Measurements from ENCODE around the gene CDC16.
A peak's percentile ranks its signal among the peaks of the same experiment; 100 is the strongest.
"Not testable (repeated sequence)": the region's sequence is repeated elsewhere in the genome, so short reads cannot be mapped to it uniquely, and the experiment has no call there.

The CDC16 gene

GRCh38 chr13:114261328-114261965 is 26.8 kb downstream of the CDC16 start:
- no peak for DNase-seq

GRCh38 chr13:114263578-114263977 is 28.9 kb downstream of the CDC16 start:
- no peak for DNase-seq

- DNase-seq, result not testable (repeated sequence)
These were observed 29.6 kb downstream of the CDC16 start for GRCh38 chr13:114264313-114264712.

GRCh38 chr13:114264886-114265611 is 30.4 kb downstream of the CDC16 start:
- DNase-seq, result no peak

- no peak for DNase-seq
These were observed 31.5 kb downstream of the CDC16 start for GRCh38 chr13:114266241-114266640.

DNA sequence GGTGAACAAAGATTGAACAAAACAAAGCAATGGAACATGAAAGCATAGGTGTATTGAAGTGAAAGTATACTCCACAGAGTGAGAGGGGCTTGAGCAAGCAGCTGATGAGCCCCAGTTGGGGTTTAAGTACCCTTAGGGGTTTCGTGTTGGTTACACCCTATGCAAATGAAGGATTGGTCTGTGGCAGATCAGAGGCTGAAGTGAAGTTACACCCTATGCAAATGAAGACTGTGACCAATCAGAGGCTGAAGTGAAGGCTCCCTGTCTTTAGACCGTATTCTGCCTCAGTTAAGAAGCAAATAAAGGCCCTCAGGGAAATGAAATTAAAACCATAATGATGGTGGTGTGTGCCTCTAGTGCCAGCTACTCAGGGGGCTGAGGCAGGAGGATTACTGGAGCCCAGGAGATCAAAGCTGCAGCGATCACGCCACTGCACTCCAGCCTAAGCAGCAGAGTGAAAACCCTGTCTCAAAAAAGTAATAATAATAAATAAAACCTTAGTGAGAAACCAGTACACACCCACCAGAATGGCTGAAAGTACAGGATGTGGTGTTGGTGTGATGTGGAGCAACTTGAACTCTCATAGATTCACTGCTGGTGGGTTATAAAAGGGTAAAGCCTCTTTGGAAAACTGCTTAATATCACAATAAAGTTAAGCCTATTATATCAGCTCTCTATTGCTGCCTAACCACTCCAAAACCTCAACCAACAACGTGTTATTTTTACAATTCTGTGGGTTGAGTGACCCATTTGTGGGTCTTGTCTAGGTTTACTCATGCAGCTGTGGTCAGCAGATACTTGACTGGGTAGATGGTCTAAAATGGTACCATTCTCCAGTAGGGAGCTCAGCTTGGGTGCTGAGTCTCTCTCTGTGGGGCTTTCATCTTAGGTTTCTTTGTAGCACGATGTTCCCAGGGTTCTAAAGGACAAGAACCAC is 33.9 kb downstream of the CDC16 start:
- no peak for DNase-seq

- DNase-seq, result no peak
These were observed 34.6 kb downstream of the CDC16 start for GRCh38 chr13:114269281-114269770.

GRCh38 chr13:114272977-114273376 is 38.3 kb downstream of the CDC16 start:
- DNase-seq, result no peak

- DNase-seq, result no peak
These were observed 40.6 kb downstream of the CDC16 start for GRCh38 chr13:114275304-114275703.

GRCh38 chr13:114279146-114279545 is 44.4 kb downstream of the CDC16 start:
- no peak for DNase-seq

- DNase-seq, result no peak
These were observed 45.2 kb downstream of the CDC16 start for GRCh38 chr13:114279758-114280355.

GRCh38 chr13:114281351-114282040 is 46.8 kb downstream of the CDC16 start, which contains the start of gene UPF3A:
Gene UPF3A, plus strand, starts transcription at chr13:114281601. Its CDS starts 39 bp downstream, at chr13:114281640.
- peak; percentile 100 for DNase-seq

DNA sequence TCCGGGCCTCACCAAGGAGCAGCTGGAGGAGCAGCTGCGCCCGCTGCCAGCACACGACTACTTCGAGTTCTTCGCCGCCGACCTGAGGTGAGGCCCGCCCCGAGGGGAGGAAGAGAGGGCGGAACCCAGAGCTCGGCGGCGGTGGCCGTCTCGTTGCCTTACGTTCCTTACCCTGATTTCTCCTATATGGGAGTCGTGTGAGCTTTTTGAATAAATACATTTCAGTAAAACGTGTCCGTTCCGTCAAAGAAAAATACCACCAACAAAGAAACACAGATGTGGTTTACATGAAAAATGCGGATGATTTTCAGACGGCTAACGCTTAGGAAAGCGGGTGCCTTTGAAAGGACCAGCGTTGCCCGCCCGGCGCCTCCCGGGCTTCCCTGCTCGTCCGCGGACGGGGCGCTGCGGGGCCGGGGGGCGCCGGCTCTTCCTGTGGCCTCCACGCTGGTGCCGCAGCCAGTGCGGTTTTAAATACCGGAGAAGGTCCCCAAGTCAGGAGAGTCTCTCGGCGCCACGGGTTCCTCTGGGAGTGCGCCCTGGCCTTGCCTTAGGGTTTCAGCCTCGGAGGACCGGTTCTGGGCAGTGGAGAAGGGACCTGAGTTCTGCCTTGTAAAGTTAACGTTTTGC is 47.5 kb downstream of the CDC16 start:
- DNase-seq, result peak; percentile 96

GRCh38 chr13:114283576-114283975 is 48.9 kb downstream of the CDC16 start:
- DNase-seq, result no peak

GRCh38 chr13:114284680-114285079 is 50.0 kb downstream of the CDC16 start:
- no peak for DNase-seq

GRCh38 chr13:114285166-114285808 is 50.6 kb downstream of the CDC16 start:
- DNase-seq, result no peak

GRCh38 chr13:114286808-114287207 is 52.1 kb downstream of the CDC16 start:
- no peak for DNase-seq

GRCh38 chr13:114288157-114288591 is 53.5 kb downstream of the CDC16 start:
- DNase-seq, result no peak

DNA sequence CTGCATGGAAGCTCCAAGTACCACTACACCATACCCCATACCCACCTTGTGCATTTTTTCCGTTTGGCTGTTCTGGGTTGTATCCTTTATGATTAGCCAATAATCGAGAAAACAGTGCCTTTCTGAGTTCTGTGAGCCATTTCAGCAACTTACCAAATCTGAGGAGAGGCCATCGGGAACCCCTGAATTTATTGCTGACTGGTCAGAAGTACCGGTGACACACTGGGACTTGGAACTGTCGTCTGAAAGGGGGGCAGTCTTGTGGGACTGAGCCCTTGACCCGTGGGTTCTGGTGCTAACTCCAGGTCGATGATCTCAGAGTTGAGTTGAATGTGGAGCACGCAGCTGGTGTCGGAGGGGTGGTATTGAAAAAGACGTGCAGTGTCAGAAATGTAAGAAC is 61.8 kb downstream of the CDC16 start:
- DNase-seq, result no peak

- DNase-seq, result no peak
These were observed 62.2 kb downstream of the CDC16 start for GRCh38 chr13:114296902-114297301.

DNA sequence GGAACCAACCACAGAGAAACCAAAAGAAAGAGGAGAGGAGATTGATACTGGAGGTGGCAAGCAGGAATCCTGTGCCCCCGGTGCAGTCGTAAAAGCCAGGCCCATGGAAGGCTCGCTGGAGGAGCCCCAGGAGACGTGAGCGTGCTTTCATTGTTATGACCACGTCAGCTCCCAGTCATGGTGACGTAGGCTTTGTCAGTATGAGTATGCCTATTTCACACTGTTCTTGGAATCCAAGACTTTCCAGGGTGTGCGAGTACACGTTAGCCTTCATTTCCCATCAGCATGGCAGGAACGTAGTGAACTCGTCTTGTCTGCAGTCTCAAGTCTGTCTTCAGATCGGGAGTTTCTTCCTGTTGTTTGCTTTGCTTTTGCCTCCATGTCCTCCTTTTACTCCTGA is 64.2 kb downstream of the CDC16 start:
- DNase-seq, result no peak

Measured in right kidney (tissue), 1 donor.